HepG2 (cell line): Measurements from ENCODE around the gene TALDO1. TPM values are rescaled to one million over a fixed set of nuclear protein-coding genes. Genes with fewer than 3 reads are reported as not detected.

Source experiments
- AGO2 ChIP-seq: fragments of 200-400 bp; formaldehyde crosslinking; optimal IDR thresholded peaks from 2 replicates; pipeline ENCODE3; 2017; ENCODE audit warnings: mild to moderate bottlenecking, low read depth, low read length, moderate library complexity
- BORCS8-MEF2B ChIP-seq: sonication (generic); formaldehyde crosslinking; IDR thresholded peaks from 2 replicates; pipeline ENCODE4 v1.8.0; 2022; ENCODE audit warnings: mild to moderate bottlenecking, missing genetic modification reagents
- CEBPG ChIP-seq: IDR thresholded peaks from 2 replicates; pipeline ENCODE4 v1.6.1; 2016
- GLI4 ChIP-seq: sonication (generic); formaldehyde crosslinking; IDR thresholded peaks from 2 replicates; pipeline ENCODE4 v1.5.1; 2020; ENCODE audit warnings: missing genetic modification reagents, mild to moderate bottlenecking, moderate library complexity, borderline replicate concordance
- JUNB ChIP-seq: sonication (generic); formaldehyde crosslinking; IDR thresholded peaks from 2 replicates; pipeline ENCODE4 v1.8.0; 2022; ENCODE audit warnings: missing genetic modification reagents, mild to moderate bottlenecking, borderline replicate concordance
- NFRKB ChIP-seq: fragments of 450-650 bp; IDR thresholded peaks from 2 replicates; pipeline ENCODE4 v1.6.1; 2017
- NR2F6 ChIP-seq, 2 experiments: IDR thresholded peaks; 2 replicates each; pipeline ENCODE4 v1.6.1; 2016; ENCODE audit warnings: antibody characterized with exemption in 1 of 2, mild to moderate bottlenecking in 1 of 2
- TCF12 ChIP-seq, 2 experiments: fragments of 450-650 bp in 1 of 2; sonication (generic) in 1 of 2; formaldehyde crosslinking in 1 of 2; IDR thresholded peaks; 2 replicates each; pipeline versions ENCODE4 v1.6.1 to v1.8.0; 2017 to 2022; ENCODE audit warnings: antibody characterized with exemption in 1 of 2, mild to moderate bottlenecking in 1 of 2, missing genetic modification reagents in 1 of 2, moderate library complexity in 1 of 2
- TMF1 ChIP-seq: sonication (generic); formaldehyde crosslinking; IDR thresholded peaks from 2 replicates; pipeline ENCODE4 v1.8.1; 2022; ENCODE audit warnings: low read depth, missing genetic modification reagents
- ZBTB8A ChIP-seq: sonication (generic); formaldehyde crosslinking; IDR thresholded peaks from 2 replicates; pipeline ENCODE4 v1.4.0; 2020; ENCODE audit warnings: mild to moderate bottlenecking, low read depth, missing genetic modification reagents, borderline replicate concordance
- ZC3H4 ChIP-seq: sonication (generic); formaldehyde crosslinking; IDR thresholded peaks from 2 replicates; pipeline ENCODE4 v1.4.0; 2020; ENCODE audit warnings: missing genetic modification reagents, borderline replicate concordance
- ZFAT ChIP-seq: sonication (generic); formaldehyde crosslinking; conservative IDR thresholded peaks from 2 replicates; pipeline ENCODE4 v1.8.1; 2023; ENCODE audit warnings: missing genetic modification reagents, inconsistent platforms
- ZNF12 ChIP-seq: sonication (generic); formaldehyde crosslinking; IDR thresholded peaks from 2 replicates; pipeline ENCODE4 v1.5.0; 2020; ENCODE audit warnings: missing genetic modification reagents
- ZNF138 ChIP-seq: sonication (generic); formaldehyde crosslinking; IDR thresholded peaks from 2 replicates; pipeline ENCODE4 v1.5.0; 2020; ENCODE audit warnings: mild to moderate bottlenecking, low read depth, missing genetic modification reagents
- ZNF468 ChIP-seq: sonication (generic); formaldehyde crosslinking; IDR thresholded peaks from 2 replicates; pipeline ENCODE4 v1.8.0; 2022; ENCODE audit warnings: mild to moderate bottlenecking, moderate library complexity, missing genetic modification reagents
- ZNF616 ChIP-seq: sonication (generic); formaldehyde crosslinking; IDR thresholded peaks from 2 replicates; pipeline ENCODE4 v1.5.0; 2020; ENCODE audit warnings: low read depth, mild to moderate bottlenecking, missing genetic modification reagents
- ZNF678 ChIP-seq: sonication (generic); formaldehyde crosslinking; IDR thresholded peaks from 2 replicates; pipeline ENCODE4 v1.4.0; 2020; ENCODE audit warnings: mild to moderate bottlenecking, missing genetic modification reagents
- ZNF768 ChIP-seq: sonication (generic); formaldehyde crosslinking; IDR thresholded peaks from 2 replicates; pipeline ENCODE4 v1.4.0; 2020; ENCODE audit warnings: missing genetic modification reagents
- ZNF782 ChIP-seq: sonication (generic); formaldehyde crosslinking; IDR thresholded peaks from 2 replicates; pipeline ENCODE4 v1.4.0; 2020; ENCODE audit warnings: missing genetic modification reagents, mild to moderate bottlenecking, borderline replicate concordance
- polyA plus RNA-seq, 8 experiments: library from polyadenylated mRNA; depleted of rRNA in 3 of 8; stranded (reverse) in 7 of 8; unstranded in 1 of 8; fragments of >200 nt; fragmentation: Illumina TruSeq in 4 of 8; extraction: Trizol in 4 of 8; gene quantifications; 2 replicates each; pipeline versions ENCODE4 v1.2.1 to v1.2.3, GENCODE V29; 2011 to 2016; ENCODE audit warnings: low read depth in 4 of 8, missing spikeins in 1 of 8, mixed read lengths in 1 of 8; ENCODE audit not compliant: insufficient read depth in 1 of 8
- total RNA-seq, 5 experiments: library from RNA; depleted of rRNA; stranded (reverse); fragments of >200 nt; fragmentation: Illumina TruSeq; extraction: Trizol; gene quantifications; 2 replicates each; pipeline ENCODE4 v1.2.3, GENCODE V29; 2016; ENCODE audit warnings: low read depth in 1 of 5
- TF ChIP-seq, protein P1 (sequence below): sonication (generic); formaldehyde crosslinking; IDR thresholded peaks from 2 replicates; pipeline ENCODE4 v1.5.0; 2020; ENCODE audit warnings: missing genetic modification reagents, mild to moderate bottlenecking, borderline replicate concordance
- TF ChIP-seq, protein P2 (sequence below): sonication (generic); formaldehyde crosslinking; IDR thresholded peaks from 2 replicates; pipeline ENCODE4 v1.8.0; 2022; ENCODE audit warnings: missing genetic modification reagents, mild to moderate bottlenecking, moderate library complexity, borderline replicate concordance
- TF ChIP-seq, protein P3 (sequence below): sonication (generic); formaldehyde crosslinking; IDR thresholded peaks from 2 replicates; pipeline ENCODE4 v1.5.1; 2020; ENCODE audit warnings: missing genetic modification reagents, mild to moderate bottlenecking, borderline replicate concordance
- TF ChIP-seq, protein P4 (sequence below): sonication (generic); formaldehyde crosslinking; IDR thresholded peaks from 2 replicates; pipeline ENCODE4 v1.5.1; 2020; ENCODE audit warnings: missing genetic modification reagents, mild to moderate bottlenecking, borderline replicate concordance

The TALDO1 gene
- total and polyA plus RNA-seq, 2 of the 13 experiments (the other 11 are each of a cell fraction or from before 2014, with no cell fraction given): 107 to 240 TPM

DNA sequence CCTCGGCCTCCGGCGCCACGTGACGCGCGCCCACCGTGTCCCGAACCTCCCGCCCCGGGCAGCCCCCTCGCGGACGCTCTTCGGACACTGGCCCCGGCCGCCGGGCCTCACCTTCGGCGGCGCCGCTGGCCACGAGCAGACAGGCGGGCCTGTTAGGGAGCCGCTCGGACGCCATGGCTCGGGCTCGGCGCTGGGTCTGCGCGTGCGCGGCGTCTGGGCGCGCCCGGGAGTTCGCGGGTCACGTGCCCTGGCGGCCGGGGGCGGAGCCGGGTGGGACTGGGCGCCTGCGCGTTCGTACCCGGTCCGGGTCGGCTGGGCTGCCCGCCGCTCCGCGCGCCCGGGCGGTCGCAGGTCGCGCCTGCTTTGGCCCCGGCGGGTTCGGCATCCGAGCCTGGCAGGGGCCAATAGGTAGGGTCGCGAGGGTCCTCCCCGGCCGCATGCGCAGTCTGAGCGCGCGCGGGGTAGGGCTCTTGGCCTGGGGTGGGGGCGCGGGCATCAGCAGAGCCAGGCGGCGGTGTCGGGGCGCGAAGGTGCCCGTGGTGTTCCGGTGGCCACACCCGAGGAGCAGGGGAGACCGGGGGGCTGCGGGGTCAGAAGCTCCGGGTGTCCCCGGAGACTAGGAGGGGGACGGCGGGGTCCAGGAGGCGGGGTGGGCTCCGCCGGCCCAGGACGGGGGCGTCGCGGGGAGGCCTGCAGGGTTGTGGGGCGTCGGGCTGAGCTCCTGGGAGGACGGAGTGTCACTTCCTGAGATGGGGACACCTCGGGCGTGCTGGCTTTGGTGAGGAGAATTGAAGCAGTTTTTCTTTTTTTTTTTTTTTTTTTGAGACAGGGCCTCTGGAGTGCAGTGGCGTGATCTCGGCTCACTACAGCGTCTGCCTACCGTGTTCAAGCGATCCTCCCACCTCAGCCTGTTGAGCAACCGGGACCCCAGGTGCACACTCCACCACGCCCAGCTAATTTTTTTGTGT lies 30.3 kb downstream of the TALDO1 start, which contains the start of gene GATD1 (continued):
- TF ChIP-seq CEBPG (peak; percentile 36; the same call in 1 of the 2 replicates), TMF1 (CRISPR knock-in tag) (0 out of 2 replicates have a peak, but pooled peaks have one; percentile 58), ZNF782 (CRISPR knock-in tag) (0 out of 2 replicates have a peak, but pooled peaks have one; percentile 25), GLI4 (CRISPR knock-in tag) (no peak), ZNF616 (CRISPR knock-in tag) (peak; percentile 75; the same call in 1 of the 2 replicates), ZC3H4 (CRISPR knock-in tag) (no peak), AGO2 (no peak), ZFAT (CRISPR knock-in tag) (no peak), BORCS8-MEF2B (no peak; the same call in 1 of the 2 replicates), ZNF468 (CRISPR knock-in tag) (no peak), ZNF138 (CRISPR knock-in tag) (peak; percentile 80), ZNF768 (CRISPR knock-in tag) (no peak; the same call in 1 of the 2 replicates), NFRKB (no peak), ZNF12 (no peak), ZBTB8A (CRISPR knock-in tag) (no peak), NR2F6 (IDR thresholded peaks at IDR 0.05) (no peak), NR2F6 (CRISPR knock-in tag; IDR thresholded peaks at IDR 0.05) (no peak), JUNB (CRISPR knock-in tag) (no peak), TCF12 (IDR thresholded peaks at IDR 0.05) (no peak), TCF12 (CRISPR knock-in tag; IDR thresholded peaks at IDR 0.05) (no peak), ZNF678 (CRISPR knock-in tag) (0 out of 2 replicates have a peak, but pooled peaks have one; percentile 27)
- TF ChIP-seq, protein P1, sequence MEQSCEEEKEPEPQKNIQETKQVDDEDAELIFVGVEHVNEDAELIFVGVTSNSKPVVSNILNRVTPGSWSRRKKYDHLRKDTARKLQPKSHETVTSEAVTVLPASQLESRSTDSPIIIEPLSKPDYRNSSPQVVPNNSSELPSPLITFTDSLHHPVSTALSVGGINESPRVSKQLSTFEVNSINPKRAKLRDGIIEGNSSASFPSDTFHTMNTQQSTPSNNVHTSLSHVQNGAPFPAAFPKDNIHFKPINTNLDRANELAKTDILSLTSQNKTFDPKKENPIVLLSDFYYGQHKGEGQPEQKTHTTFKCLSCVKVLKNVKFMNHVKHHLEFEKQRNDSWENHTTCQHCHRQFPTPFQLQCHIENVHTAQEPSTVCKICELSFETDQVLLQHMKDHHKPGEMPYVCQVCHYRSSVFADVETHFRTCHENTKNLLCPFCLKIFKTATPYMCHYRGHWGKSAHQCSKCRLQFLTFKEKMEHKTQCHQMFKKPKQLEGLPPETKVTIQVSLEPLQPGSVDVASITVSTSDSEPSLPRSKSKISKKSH (CRISPR knock-in tag): 0 out of 2 replicates have a peak, but pooled peaks have one; percentile 15
- TF ChIP-seq, protein P2, sequence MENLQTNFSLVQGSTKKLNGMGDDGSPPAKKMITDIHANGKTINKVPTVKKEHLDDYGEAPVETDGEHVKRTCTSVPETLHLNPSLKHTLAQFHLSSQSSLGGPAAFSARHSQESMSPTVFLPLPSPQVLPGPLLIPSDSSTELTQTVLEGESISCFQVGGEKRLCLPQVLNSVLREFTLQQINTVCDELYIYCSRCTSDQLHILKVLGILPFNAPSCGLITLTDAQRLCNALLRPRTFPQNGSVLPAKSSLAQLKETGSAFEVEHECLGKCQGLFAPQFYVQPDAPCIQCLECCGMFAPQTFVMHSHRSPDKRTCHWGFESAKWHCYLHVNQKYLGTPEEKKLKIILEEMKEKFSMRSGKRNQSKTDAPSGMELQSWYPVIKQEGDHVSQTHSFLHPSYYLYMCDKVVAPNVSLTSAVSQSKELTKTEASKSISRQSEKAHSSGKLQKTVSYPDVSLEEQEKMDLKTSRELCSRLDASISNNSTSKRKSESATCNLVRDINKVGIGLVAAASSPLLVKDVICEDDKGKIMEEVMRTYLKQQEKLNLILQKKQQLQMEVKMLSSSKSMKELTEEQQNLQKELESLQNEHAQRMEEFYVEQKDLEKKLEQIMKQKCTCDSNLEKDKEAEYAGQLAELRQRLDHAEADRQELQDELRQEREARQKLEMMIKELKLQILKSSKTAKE: no peak
- TF ChIP-seq, protein P3, sequence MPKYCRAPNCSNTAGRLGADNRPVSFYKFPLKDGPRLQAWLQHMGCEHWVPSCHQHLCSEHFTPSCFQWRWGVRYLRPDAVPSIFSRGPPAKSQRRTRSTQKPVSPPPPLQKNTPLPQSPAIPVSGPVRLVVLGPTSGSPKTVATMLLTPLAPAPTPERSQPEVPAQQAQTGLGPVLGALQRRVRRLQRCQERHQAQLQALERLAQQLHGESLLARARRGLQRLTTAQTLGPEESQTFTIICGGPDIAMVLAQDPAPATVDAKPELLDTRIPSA (CRISPR knock-in tag): no peak
- TF ChIP-seq, protein P4, sequence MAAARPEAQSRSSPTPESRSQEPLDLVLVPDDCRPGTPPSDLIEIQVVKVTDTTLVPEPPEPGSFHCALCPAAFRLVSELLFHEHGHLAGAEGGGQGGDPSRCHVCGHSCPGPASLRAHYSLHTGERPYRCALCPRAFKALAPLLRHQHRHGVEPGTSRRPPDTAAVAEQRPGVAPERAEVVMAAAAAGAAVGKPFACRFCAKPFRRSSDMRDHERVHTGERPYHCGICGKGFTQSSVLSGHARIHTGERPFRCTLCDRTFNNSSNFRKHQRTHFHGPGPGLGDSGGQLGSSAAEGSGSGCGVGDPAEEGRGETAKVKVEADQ: peak; percentile 61; the same call in 1 of the 2 replicates
